HG03139 (cell line): ENCODE measurements around the gene AQP6.

Source experiments
- ATAC-seq: cut with Tn5 transposase; IDR thresholded peaks from one replicate; pipeline ENCODE4 v1.9.1; 2021; ENCODE audit not compliant: unreplicated experiment

The AQP6 gene, protein sequence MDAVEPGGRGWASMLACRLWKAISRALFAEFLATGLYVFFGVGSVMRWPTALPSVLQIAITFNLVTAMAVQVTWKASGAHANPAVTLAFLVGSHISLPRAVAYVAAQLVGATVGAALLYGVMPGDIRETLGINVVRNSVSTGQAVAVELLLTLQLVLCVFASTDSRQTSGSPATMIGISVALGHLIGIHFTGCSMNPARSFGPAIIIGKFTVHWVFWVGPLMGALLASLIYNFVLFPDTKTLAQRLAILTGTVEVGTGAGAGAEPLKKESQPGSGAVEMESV

DNA sequence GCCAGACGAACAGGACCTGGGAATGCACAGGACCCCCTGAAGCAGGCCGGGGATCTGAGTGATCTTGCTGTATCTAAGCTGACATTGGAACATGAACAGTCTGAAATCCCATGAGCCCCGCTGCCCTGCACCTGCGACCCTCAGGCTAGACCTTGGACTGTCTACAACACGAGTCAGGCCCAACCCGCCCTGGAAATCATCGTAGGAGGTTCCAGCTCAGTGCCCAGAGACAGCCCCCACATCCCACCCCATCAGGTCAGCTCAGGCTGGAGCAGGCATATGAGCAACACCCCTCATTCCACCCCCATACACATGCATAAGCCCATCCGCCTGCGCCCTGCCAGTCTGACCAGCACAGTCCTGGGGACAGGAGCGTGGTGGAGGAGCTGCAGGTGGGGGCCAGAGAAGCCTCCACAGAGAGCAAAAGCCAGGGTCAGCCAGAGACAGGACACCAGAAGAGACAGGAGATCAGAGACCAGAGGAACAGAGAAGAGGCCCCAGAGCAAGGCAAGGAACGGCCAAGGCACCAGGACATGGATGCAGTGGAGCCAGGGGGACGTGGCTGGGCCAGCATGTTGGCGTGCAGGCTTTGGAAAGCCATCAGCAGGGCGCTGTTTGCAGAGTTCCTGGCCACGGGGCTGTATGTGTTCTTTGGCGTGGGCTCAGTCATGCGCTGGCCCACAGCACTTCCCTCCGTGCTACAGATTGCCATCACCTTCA, at the start of gene AQP6:
Gene AQP6, plus strand, starts transcription at position 307 of the 720 bp plus-strand sequence. Its CDS starts 227 bp downstream, at position 534.
- no peak for ATAC-seq

DNA sequence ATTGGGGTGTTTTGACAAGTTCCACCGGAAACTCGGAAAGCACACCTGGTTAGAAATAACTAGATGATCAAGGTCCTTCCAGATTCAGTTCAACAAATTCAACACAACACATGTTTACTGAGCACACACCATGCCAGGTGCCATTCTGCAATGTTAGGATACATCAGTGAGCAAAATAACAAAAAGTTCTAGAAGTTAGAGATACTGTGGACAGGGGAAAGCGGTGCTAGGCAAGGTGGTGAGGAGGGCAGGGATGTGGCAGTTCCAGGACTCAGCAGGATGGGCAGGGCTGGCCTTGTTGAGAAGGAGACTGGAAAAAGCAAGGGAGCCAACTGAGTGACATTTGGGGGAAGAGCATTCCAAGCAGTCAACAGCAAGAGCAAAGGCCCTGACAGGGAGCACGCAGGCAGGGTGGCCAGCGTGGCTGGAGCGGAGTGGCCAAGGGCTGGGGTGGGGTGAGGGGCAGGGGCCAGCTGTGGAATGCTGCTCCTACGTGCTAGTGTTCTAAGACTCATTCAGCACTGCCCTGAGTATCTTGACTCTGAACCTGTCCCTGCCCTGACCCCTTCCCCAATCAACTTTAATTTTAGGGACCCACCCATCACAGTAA, 49.6 kb upstream of the AQP6 start:
- ATAC-seq: no peak

DNA sequence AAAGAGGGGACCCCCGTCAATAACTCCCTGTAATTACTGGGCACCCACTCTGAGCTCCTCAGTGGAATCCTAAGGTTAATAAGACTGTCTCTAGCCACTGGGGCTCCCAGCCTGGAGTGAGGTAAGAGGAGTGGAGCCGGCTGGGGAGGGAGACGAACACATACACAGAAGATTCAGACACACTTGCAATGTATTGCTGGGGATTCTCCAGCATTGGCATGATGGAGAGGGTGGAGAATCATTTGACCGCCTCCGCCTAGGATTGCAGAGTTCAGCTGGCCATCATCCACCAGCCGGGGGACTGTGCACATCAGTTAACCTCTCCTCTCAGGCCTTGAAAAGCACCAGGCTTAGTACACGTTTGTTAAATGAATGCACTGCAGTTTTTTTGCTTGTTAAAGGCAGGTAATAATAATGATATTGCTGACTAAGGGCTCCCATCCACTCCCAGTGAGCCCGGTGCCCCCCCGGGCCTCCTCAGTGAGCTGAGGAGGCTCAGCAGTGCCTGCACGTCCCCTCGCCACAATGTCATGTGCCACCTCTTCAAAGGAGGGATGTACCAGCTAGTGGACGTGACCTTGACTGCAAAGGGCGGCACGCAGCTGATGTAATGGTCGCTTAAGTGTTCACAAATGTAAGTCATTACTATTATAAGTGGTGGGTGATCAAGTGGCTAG, 48.7 kb upstream of the AQP6 start:
- no peak for ATAC-seq

DNA sequence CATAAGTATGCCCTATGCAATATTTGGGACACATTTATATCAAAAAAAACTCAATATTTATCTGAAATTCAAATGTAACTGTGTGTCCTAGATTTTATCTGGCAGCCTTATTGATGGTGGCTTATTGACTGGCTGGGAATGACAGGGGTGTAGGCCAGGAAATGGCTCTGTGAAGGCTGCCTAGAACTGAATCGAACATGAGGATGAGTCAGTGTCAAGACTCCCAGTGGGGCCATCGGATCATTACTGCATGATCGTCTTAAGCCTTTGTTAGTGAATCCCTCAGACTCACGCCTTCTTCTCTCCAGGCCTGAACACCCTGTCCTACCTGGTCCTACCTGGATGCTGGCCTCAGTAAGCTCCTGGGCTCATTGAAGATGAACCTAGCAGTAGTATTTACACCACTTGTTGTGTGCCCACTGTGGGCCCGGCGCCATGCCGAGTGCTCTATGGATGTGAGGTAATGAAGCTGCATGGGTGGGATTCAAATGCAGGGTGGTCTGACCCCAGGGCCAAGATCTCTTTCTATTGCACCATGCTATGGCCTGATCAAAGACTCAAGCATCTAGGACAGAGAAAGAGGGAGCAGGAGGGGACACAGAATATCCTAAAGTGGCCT, 48.0 kb upstream of the AQP6 start:
- no peak for ATAC-seq

GRCh38 chr12:49925433-49926204, 47.1 kb upstream of the AQP6 start:
- no peak for ATAC-seq

DNA sequence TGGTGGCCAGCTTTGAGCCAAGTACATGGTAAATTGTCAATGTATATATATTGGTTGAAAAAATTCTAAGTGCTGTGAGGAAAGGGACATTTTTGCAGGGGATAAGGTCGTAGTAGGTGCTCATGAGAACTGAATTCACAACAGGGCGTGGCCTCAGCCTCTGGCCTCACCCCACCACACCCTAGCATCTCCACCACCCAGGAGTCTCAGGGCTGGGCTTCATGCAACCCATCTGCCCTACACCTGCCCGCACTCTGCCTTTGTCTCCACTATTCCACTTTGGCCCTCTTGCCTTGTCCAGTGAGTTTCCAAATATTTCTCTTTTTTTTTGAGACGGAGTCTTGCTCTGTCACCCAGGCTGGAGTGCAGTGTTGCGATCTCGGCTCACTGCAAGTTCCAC, 44.3 kb upstream of the AQP6 start:
- no peak for ATAC-seq

DNA sequence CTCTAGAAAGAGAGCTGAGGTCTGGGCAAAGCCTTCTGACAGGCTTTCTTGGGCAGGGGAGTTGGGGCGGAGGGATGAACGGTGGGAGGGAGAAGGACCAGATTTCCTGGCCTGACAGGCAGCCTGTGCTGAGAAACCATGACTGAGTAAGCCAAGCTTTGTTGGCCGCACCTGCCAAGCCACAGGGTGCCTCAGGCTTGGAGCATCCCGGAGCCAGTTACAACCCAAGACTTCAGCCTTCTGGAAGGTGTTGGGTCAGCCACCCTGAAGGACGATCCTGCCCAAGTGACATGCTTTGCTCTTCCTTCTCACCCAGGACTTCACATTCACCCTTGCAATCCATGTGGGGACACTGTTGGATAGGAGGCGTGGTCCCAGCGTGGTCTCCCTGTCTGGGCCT, 43.2 kb upstream of the AQP6 start:
- ATAC-seq: no peak

GRCh38 chr12:49930515-49931288, 42.0 kb upstream of the AQP6 start:
- ATAC-seq: no peak

DNA sequence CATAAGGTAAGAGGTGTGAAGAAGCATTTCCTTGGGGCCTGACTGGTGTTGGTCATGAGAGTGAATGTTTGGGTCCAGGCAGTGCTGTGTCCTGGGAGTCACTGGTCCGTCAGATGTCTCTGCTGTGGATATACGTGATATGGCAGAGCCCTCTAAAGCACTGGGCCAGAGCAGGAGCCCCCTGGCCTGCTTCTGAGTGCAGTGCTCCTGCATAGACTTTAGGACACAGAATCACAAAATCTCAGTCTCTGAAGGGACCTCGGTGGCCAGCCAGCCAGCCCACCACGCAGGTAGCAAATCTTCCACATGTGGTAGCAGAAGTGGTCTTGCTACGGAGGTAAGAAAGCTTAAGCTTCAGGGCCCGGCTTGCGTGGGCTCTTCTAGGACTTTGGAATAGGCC, 40.7 kb upstream of the AQP6 start:
- ATAC-seq: no peak

DNA sequence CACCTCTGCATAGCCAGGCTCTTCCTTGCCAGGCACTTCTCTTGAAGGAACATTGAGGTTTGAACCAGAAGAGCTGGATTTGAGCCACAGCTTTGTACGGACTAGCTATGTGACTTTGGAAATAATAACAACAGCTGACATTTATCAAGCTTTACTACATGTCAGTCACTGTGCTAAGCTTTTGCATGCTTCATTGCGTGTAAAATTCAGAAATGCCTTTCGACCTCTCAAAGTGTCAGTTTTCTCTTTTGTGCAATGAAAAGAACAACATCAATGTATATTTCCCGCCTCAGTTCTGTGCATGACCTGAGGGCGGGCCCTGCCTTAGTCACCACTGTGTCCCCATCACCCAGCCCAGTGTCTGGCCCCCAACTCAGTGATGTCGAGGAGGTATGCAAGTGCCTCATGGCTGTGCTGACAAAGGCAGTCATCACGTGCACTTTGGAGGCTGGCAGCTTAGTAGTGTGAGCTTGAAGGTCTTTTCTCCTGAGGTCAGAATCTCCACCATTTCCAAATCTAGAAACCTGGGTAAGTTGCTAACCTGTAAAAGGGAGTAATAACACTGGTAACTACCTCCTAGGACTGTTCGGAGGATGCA, 40.1 kb upstream of the AQP6 start:
- ATAC-seq: no peak

DNA sequence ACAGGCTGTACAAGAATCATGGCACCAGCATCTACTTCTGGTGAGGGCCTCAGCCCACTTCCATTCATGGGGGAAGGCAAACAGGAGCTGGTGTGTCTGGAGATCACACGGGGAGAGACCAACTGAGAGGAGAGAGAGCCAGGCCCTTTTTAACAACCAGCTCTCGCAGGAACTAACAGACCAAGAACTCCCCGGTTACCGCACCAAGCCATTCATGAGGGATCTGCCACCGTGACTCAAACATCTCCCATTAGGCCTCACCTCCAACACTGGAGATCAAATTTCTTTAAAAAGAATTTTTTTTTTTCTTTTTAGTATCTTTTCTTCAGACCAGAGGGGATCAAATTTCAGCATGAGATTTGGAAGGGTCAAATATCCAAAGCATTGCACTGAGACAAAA, 39.0 kb upstream of the AQP6 start:
- ATAC-seq: no peak

DNA sequence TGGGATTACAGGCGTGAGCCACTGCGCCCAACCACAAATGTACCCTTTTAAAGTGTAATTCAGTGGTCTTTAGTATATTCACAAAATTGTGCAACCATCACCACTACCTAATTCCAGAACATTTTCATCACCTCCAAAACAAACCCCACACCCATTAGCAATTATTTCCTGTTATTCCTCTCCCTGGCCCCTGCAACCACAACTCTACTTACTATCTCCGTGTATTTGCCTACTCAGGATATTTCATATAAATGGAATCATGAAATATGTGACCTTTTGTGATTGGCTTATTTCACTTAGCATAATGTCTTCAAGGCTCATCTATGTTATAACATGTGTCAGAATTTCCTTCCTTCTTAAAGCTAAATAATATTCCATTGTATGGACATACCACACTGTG, 38.2 kb upstream of the AQP6 start:
- ATAC-seq: no peak

- ATAC-seq: no peak
Measured at GRCh38 chr12:49936925-49937324, 35.8 kb upstream of the AQP6 start.

- ATAC-seq: no peak
Measured at GRCh38 chr12:49937639-49938300, 35.0 kb upstream of the AQP6 start.

- no peak for ATAC-seq
Measured at GRCh38 chr12:49939307-49939706, 33.4 kb upstream of the AQP6 start.

DNA sequence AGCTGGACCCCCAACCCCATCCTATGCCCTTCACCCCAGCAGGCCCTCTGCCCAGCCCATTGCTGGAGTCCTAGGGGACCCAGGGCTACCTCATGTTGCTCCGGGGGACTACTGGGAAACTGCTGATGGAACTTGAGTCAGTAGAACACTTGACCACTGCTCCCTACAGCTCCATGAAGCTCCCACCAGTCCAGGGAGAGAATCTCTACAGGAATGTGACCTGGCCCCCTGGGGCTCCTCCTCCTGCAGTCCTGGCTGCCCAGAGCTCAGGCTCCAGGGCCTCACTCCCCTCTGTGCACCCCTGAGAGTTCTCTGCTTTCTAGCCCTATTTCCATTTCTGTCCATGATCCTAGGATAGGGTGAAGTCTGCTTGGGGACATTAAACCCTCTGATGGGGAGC, 33.0 kb upstream of the AQP6 start:
- no peak for ATAC-seq

GRCh38 chr12:49941556-49942511, 30.9 kb upstream of the AQP6 start:
- ATAC-seq: no peak

GRCh38 chr12:49942512-49942893, 30.2 kb upstream of the AQP6 start:
- no peak for ATAC-seq
